Stimulated activated CD8-positive, alpha-beta memory T cell treated with anti-CD3 and anti-CD28 coated beads, Interleukin-12 subunit alpha, Interleukin-12 subunit beta, amount 100 ng/mL, for 4 hours (primary cell): ENCODE results near the gene KANSL1.

Experiments used
- DNase-seq: peaks from one replicate; pipeline ENCODE4 v3.0.0-alpha.2; 2020; ENCODE audit warnings: low read depth

The KANSL1 gene

DNA sequence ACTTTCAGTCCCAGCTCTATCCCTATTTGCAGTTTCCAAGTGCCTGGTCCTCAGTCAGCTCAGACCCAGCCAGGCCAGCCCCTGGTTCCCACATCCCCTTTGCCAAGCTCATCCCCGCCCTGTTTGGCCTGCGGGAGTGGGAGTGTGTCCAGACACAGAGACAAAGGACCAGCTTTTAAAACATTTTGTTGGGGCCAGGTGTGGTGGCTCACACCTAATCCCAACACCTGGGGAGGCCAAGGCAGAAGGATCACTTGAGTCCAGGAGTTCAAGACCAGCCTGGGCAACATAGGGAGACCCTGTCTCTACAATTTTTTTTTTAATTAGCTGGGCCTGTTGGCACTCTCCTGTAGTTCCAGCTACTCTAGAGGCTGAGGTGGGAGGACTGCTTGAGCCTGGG, 192.5 kb downstream of the KANSL1 start:
- no peak for DNase-seq

DNA sequence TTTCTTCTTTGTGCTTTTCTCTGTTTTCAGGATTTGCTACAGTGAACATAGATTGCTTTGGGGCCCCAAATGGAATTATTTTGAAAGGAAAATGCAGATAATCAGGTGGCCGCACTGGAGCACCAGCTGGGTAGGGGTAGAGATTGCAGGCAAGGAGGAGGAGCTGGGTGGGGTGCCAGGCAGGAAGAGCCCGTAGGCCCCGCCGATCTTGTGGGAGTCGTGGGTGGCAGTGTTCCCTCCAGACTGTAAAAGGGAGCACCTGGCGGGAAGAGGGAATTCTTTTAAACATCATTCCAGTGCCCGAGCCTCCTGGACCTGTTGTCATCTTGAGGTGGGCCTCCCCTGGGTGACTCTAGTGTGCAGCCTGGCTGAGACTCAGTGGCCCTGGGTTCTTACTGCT, 192.9 kb downstream of the KANSL1 start:
- DNase-seq: no peak

DNA sequence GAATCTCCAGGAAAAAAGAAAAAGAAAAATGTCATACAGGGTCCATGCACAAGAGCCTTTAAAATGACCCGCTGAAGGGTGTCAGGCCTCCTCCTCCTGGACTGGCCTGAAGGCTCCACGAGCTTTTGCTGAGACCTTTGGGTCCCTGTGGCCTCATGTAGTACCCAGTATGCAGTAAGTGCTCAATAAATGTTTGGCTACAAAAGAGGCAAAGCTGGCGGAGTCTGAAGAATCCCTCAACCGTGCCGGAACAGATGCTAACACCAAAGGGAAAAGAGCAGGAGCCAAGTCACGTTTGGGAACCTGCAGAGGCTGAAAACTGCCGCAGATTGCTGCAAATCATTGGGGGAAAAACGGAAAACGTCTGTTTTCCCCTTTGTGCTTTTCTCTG, 193.3 kb downstream of the KANSL1 start:
- no peak for DNase-seq

DNA sequence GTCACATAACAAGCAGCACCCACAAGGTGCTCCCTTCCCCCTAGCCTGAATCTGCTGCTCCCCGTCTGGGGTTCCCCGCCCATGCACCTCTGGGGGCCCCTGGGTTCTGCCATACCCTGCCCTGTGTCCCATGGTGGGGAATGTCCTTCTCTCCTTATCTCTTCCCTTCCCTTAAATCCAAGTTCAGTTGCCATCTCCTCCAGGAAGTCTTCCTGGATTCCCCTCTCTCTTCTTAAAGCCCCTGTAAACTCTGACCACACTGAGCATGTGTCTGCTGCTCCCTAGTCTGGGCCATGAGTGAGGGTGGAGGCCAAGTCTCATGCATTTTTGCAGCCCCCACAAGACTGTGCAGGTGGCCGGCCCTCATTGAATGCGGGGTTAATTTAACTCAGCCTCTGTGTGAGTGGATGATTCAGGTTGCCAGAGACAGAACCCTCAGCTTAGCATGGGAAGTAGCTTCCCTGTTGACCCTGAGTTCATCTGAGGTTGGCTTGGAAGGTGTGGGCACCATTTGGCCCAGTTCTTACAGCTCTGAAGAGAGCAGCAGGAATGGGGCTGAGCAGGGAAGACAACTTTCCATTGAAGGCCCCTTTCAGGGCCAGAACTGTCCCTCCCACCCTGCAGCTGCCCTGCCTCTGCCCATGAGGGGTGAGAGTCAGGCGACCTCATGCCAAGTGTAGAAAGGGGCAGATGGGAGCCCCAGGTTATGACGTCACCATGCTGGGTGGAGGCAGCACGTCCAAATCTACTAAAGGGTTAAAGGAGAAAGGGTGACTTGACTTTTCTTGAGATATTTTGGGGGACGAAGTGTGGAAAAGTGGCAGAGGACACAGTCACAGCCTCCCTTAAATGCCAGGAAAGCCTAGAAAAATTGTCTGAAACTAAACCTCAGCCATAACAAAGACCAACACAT, 194.0 kb downstream of the KANSL1 start, which contains the start of gene STH:
TSS of gene STH (plus strand) at position 264 of the 913 bp plus-strand sequence. CDS start at position 294, 30 bp downstream.
- DNase-seq: no peak

DNA sequence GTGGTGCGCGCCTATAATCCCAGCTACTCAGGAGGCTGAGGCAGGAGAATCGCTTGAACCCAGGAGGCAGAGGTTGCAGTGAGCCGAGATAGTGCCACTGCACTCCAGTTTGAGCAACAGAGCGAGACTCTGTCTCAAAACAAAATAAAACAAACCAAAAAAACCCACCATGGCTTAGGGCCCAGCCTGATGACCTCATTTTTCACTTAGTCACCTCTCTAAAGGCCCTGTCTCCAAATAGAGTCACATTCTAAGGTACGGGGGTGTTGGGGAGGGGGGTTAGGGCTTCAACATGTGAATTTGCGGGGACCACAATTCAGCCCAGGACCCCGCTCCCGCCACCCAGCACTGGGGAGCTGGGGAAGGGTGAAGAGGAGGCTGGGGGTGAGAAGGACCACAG, 195.6 kb downstream of the KANSL1 start:
- DNase-seq: no peak

DNA sequence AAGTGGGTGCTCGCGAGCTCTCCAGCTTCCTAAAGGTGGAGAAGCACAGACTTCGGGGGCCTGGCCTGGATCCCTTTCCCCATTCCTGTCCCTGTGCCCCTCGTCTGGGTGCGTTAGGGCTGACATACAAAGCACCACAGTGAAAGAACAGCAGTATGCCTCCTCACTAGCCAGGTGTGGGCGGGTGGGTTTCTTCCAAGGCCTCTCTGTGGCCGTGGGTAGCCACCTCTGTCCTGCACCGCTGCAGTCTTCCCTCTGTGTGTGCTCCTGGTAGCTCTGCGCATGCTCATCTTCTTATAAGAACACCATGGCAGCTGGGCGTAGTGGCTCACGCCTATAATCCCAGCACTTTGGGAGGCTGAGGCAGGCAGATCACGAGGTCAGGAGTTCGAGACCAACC, 196.1 kb downstream of the KANSL1 start:
- DNase-seq: no peak

DNA sequence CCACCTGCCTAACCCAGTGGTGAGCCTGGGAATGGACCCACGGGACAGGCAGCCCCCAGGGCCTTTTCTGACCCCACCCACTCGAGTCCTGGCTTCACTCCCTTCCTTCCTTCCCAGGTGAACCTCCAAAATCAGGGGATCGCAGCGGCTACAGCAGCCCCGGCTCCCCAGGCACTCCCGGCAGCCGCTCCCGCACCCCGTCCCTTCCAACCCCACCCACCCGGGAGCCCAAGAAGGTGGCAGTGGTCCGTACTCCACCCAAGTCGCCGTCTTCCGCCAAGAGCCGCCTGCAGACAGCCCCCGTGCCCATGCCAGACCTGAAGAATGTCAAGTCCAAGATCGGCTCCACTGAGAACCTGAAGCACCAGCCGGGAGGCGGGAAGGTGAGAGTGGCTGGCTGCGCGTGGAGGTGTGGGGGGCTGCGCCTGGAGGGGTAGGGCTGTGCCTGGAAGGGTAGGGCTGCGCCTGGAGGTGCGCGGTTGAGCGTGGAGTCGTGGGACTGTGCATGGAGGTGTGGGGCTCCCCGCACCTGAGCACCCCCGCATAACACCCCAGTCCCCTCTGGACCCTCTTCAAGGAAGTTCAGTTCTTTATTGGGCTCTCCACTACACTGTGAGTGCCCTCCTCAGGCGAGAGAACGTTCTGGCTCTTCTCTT, 196.8 kb downstream of the KANSL1 start:
- no peak for DNase-seq

DNA sequence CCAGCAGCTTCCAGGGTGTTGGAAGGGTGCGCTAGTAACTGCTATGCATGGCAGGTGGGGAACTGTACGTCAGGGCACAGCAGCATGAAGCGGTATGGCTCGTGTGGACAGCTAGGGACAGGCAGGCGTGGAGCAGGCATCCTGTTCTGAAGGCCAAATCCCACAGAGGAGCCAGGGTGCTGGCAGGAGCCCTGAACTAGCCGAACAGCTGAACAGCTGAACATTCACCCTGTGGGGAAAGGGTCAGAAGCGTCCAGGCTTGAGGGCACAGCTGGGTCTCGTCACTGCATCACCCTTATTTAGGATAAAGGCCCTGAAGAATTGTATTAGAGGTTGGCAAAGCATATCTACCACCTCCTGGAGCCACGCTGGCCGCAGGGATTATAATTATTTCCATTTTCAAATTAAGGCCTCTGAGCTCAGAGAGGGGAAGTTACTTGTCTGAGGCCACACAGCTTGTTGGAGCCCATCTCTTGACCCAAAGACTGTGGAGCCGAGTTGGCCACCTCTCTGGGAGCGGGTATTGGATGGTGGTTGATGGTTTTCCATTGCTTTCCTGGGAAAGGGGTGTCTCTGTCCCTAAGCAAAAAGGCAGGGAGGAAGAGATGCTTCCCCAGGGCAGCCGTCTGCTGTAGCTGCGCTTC, 197.5 kb downstream of the KANSL1 start:
- no peak for DNase-seq

DNA sequence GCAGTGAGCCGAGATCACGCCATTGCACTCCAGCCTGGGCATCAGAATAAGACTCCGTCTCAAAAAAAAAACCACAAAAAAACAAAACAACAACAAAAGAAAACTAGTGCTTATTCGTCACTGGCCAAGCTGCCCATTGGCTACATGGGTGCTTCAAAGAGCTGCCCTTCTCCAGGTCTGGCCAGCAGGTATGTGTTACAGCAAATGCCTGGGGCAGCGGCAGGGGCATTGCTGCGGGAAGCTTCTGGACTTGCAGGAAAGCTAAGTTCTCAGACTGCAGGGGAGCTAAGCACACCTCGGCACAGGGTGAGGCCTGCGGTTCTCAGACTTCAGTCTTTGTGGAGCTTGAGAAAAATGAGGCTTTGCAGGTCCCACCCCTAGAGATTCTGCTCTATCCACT, 198.2 kb downstream of the KANSL1 start:
- DNase-seq: no peak

DNA sequence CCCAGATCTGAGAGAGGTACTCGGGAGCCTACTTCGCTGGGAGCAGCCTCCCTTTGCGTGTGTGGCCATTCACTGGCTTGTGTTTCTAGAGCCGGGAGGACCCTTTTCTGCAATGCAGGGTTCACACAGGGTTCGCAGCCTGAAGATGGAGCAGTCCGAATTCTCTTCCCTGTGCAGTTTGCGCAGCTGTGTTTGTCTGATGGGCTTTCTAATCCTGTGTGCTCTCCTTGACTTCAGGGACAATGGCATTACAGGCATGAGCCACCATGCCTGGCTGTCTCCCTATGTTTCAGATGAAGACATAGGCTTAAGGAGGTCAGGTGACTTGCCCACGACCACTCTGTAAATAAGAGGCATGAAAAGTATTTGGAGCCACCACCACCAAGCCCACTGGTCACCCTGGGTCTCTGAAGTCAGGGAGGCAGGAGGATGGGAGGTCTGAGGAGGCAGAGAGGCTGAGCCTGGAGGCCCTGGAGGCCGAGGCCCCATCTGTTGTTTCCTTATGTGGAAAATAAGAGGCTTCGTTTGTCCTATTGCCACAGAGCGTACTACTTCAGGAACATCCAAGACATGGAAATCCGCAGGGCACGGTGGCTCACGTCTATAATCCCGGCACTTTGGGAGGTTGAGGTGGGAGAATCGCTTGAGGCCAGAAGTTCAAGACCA, 199.1 kb downstream of the KANSL1 start:
- no peak for DNase-seq

DNA sequence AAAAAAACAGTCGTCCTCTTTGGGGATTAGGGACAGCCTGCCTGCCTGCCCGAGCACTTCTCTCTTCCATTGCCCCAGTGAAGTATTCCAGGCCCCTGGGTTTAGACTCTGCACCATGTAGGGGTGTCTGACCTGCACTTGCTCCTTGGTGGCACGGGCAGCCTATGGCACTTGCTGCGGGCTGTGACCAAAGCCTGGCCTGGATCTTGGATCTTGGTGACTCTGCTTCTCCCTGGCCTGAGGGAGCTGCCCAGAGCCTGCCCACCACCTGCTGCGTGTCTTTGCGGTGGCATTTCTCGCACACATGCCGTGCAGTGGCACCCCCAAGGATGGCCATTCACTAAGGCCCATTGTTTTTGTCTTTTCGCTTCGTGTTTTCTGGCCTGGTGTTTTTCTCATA, 200.3 kb downstream of the KANSL1 start:
- no peak for DNase-seq

DNA sequence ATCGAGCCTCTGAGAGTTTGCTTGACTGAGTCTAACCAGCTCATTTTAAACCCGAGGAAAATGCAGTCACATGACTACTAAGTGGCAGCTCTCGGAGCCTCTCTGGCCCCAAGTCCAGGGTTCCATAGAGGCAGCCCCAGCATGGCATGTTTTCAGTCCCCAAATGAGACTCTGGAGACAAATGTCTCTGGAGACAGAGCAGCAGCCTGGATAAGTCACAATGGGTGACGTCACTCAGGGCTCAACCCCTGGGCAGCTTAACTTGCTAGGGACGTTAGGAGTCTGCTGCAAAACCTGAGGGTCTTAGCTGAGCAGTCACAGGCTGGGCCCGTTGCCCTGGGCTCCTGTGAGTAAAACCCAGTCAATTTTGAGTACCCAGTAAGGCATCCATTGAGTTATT, 201.1 kb downstream of the KANSL1 start:
- DNase-seq: no peak

DNA sequence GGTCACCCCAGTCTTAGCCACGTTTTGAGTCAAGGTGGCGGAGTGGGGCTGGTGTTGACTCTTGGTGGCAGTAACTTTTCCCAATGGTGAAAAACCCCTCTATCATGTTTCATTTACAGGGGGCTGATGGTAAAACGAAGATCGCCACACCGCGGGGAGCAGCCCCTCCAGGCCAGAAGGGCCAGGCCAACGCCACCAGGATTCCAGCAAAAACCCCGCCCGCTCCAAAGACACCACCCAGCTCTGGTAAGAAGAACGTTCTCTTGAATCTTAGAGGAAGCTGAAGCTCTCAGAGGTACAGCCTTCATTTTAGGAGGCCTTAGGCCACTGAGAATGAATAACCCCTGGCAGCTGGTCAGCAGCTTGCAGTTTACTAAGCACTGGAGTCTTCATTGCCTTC, 201.9 kb downstream of the KANSL1 start:
- no peak for DNase-seq

DNA sequence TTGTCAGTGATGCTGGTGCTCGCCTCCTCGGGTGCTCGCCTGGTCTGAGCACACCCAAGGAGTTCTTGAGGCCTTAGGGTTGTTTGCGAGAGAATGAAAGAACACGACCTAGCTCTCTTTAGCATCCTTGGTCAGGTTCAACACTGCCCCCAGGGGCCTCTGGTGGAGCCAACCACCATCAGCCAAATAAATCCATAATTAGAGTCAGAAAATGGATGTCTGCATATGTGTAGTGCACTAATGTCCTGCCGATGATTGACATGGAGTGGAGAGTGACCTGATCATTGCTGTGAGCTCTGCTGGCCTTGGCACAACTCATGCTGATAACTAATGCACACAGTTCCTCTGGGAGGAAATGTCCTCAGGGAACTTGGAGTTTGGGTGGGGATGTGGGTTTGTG, 202.3 kb downstream of the KANSL1 start:
- DNase-seq: no peak

DNA sequence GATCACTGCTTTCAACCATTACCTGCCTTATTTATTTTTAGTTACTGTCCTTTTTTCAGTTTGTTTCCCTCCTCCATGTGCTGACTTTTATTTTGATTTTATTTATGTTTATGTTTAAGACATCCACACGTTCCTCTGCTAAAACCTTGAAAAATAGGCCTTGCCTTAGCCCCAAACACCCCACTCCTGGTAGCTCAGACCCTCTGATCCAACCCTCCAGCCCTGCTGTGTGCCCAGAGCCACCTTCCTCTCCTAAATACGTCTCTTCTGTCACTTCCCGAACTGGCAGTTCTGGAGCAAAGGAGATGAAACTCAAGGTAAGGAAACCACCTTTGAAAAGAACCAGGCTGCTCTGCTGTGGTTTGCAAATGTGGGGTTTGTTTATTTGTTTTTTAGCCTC, 203.5 kb downstream of the KANSL1 start:
- no peak for DNase-seq

DNA sequence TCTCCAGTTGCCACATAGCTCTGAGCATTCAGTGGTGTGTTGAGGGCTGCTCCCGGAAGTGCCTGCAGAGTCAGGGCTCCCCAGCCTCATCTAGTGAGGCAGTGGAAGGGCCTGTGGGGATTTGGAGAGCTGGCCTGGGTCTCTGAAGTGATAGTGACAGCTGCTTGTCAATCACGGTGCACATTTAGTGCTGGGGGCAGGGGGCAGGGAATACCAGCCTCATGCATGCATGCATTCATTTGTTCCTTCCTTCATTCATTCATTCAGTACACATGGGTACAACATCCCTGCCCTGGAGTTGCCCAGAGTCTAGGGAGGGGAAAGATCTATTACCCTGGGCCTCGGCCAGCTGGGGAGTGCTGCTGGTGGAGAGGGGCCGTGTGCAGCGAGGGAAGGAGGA, 205.5 kb downstream of the KANSL1 start:
- no peak for DNase-seq

DNA sequence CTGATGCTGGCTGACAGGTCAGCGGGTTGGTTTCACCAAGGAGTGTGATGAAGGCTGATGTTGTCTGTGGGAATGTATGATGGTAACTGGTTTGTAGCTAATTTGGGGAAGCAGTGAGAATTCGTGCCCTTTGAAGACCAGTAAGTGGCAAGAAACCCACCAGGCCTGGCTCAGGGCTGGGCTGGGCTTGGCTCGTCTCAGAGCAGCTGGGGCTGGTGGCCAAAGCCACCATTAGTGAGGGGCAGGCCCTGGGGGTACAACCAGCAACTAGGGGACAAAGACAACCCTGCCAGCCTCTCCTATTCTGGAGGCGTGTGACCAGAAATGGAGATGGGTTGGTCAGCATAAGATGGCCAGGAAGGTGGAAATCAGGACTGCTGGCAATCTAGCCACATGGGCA, 207.2 kb downstream of the KANSL1 start:
- DNase-seq: no peak

DNA sequence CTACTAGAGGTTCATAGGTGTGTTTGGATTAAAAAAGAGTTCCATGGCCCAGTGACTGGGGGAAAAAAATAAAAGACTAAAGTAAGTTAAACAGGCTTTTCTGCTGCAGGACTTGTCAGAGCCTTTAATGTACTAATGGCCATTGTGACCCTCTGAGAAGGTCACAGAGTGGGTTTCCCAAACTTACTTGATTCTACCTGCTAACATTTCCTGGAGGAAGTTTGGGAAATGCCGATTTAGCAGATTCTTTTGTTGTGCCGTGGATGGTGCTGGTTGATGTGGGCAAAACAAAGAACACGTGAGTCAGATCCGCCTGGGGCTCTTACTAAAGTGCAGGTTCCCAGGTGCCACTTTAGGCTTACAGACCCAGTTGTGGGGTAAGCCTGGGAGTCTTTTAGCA, 207.8 kb downstream of the KANSL1 start:
- DNase-seq: no peak

DNA sequence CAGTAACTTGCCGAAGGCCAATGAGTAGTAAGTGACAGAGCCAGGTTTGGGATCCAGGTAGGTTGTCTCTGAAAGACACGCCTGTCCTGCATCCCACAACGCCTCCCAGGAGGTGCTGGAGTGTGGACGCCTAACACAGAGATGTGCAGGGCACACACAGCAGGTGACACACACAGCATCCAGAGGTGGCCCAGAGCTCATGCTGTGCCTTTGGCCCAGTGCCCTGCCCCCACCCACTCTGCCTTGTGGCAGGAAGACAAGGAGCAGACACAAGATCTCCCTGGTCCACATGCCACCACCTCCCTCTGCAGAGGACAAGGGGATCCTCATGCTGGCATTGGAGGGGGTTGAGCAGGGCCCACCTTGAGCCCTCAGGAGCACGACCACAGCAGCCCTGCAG, 208.9 kb downstream of the KANSL1 start:
- no peak for DNase-seq

DNA sequence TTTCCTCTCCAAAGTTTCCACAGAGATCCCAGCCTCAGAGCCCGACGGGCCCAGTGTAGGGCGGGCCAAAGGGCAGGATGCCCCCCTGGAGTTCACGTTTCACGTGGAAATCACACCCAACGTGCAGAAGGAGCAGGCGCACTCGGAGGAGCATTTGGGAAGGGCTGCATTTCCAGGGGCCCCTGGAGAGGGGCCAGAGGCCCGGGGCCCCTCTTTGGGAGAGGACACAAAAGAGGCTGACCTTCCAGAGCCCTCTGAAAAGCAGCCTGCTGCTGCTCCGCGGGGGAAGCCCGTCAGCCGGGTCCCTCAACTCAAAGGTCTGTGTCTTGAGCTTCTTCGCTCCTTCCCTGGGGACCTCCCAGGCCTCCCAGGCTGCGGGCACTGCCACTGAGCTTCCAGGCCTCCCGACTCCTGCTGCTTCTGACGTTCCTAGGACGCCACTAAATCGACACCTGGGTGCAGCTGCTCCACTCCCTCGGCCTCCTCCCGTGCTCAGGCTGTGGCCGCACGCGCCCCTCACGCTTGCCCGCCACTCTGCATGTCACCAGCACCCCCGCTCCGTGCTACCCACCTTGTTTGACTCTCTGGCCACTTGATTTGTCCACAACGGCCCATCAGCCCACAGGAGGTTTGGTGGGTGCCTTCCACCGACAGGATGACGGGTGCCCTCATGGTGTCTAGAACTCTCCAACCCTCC, 209.5 kb downstream of the KANSL1 start:
- DNase-seq: no peak

DNA sequence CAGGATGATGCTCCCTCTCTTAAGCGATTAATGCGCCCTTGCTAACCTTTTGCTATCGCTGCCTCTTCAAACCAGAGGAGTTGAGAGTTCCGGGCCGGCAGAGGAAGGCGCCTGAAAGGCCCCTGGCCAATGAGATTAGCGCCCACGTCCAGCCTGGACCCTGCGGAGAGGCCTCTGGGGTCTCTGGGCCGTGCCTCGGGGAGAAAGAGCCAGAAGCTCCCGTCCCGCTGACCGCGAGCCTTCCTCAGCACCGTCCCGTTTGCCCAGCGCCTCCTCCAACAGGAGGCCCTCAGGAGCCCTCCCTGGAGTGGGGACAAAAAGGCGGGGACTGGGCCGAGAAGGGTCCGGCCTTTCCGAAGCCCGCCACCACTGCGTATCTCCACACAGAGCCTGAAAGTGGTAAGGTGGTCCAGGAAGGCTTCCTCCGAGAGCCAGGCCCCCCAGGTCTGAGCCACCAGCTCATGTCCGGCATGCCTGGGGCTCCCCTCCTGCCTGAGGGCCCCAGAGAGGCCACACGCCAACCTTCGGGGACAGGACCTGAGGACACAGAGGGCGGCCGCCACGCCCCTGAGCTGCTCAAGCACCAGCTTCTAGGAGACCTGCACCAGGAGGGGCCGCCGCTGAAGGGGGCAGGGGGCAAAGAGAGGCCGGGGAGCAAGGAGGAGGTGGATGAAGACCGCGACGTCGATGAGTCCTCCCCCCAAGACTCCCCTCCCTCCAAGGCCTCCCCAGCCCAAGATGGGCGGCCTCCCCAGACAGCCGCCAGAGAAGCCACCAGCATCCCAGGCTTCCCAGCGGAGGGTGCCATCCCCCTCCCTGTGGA, 210.2 kb downstream of the KANSL1 start:
- DNase-seq: no peak
